A549 (cell line): ENCODE data around the gene ITGA2B. TPM values are rescaled to one million over a fixed set of nuclear protein-coding genes. Genes with fewer than 3 reads are reported as not detected.

Experiments
- ATAC-seq, 2 experiments: fragments of 200-7000 bp in 1 of 2; fragments of >200 bp in 1 of 2; cut with Nextera tagmentation in 1 of 2; cut with Tn5 transposase in 1 of 2; 3 replicates each; pipeline versions ENCODE4 v1.8.0 to v1.9.1; 2018 to 2020; ENCODE audit warnings: mild to moderate bottlenecking in 1 of 2, moderate library complexity in 1 of 2
- CTCF ChIA-PET: fragments of 300-600 bp; sonication (Branson Sonifier 250); formaldehyde crosslinking; extraction: SDS; loops from one replicate; lab custom pipeline; 2021; ENCODE audit warnings: antibody characterized with exemption, inconsistent platforms; lab: Yijun Ruan, JAX
- POLR2A ChIA-PET: fragments of 350-600 bp; formaldehyde crosslinking; extraction: SDS; loops from one replicate; lab custom pipeline; 2021; ENCODE audit warnings: antibody characterized with exemption, inconsistent platforms; lab: Yijun Ruan, JAX
- DNase-seq, 2 experiments: peaks; one replicate each; pipeline versions ENCODE4 v3.0.0 to v3.0.0-alpha.2; 2011 to 2016; ENCODE audit warnings: low read depth in 1 of 2, low spot score in 1 of 2
- FAIRE-seq: peaks from 2 replicates; lab custom pipeline; 2011; peaks lifted over from hg19 to GRCh38; lab: Jason Lieb, UNC
- H3K27ac ChIP-seq, 2 experiments: fragments of >200 bp; sonication (Bioruptor Twin); formaldehyde crosslinking; 3 replicates each; pipeline ENCODE4 v1.5.1; 2016 to 2017
- H3K4me1 ChIP-seq: fragments of >200 bp; sonication (Bioruptor Twin); formaldehyde crosslinking; 3 replicates; pipeline ENCODE4 v1.6.1; 2016
- H3K4me2 ChIP-seq: fragments of >200 bp; sonication (Bioruptor Twin); formaldehyde crosslinking; 3 replicates; pipeline ENCODE4 v1.6.1; 2016
- H3K4me3 ChIP-seq: fragments of >200 bp; sonication (Bioruptor Twin); formaldehyde crosslinking; 3 replicates; pipeline ENCODE4 v1.5.1; 2016
- H3K9me3 ChIP-seq: fragments of >200 bp; sonication (Bioruptor Twin); formaldehyde crosslinking; 3 replicates; pipeline ENCODE4 v1.6.1; 2016
- ATOH8 ChIP-seq: fragments of 250-450 bp; sonication (Bioruptor Pico); IDR thresholded peaks from 2 replicates; pipeline ENCODE4 v1.5.0; 2020; ENCODE audit warnings: low read depth, mild to moderate bottlenecking, moderate library complexity
- CBX2 ChIP-seq: fragments of 200-600 bp; sonication (generic); IDR thresholded peaks from 2 replicates; pipeline ENCODE4 v1.6.1; 2016; ENCODE audit warnings: low read depth, mild to moderate bottlenecking, borderline replicate concordance
- CBX8 ChIP-seq: fragments of 200-600 bp; sonication (generic); IDR thresholded peaks from 2 replicates; pipeline ENCODE4 v1.6.1; 2016
- EP300 ChIP-seq, 2 experiments: fragments of >200 bp; sonication (Bioruptor Twin); formaldehyde crosslinking; IDR thresholded peaks; 2 replicates in 1 of 2; 3 replicates in 1 of 2; pipeline ENCODE4 v1.6.1; 2016 to 2017
- ESRRA ChIP-seq: fragments of 150-350 bp; IDR thresholded peaks from 2 replicates; pipeline ENCODE4 v1.6.1; 2014; ENCODE audit warnings: mild to moderate bottlenecking, low read length, borderline replicate concordance
- HEYL ChIP-seq: fragments of 250-450 bp; sonication (Bioruptor Pico); IDR thresholded peaks from 2 replicates; pipeline ENCODE4 v1.8.0; 2021; ENCODE audit warnings: mild to moderate bottlenecking, moderate library complexity
- HOXB13 ChIP-seq: fragments of 250-450 bp; sonication (Bioruptor Pico); IDR thresholded peaks from 2 replicates; pipeline ENCODE4 v1.5.0; 2020; ENCODE audit warnings: low read depth, mild to moderate bottlenecking, moderate library complexity
- JUNB ChIP-seq: fragments of >200 bp; sonication (Bioruptor Twin); formaldehyde crosslinking; IDR thresholded peaks from 2 replicates; pipeline ENCODE4 v1.6.1; 2016
- NFE2L2 ChIP-seq: fragments of 150-350 bp; conservative IDR thresholded peaks from 2 replicates; pipeline ENCODE4 v1.6.1; 2014; ENCODE audit warnings: low read length
- NPAS2 ChIP-seq: fragments of 250-450 bp; sonication (Bioruptor Pico); IDR thresholded peaks from 2 replicates; pipeline ENCODE4 v1.8.0; 2022; ENCODE audit warnings: mild to moderate bottlenecking, moderate library complexity, borderline replicate concordance
- PHF8 ChIP-seq: fragments of 200-600 bp; sonication (generic); IDR thresholded peaks from 2 replicates; pipeline ENCODE4 v1.6.1; 2016; ENCODE audit warnings: low read depth, mild to moderate bottlenecking, antibody characterized with exemption, moderate library complexity, borderline replicate concordance
- POLR2AphosphoS2 ChIP-seq: conservative IDR thresholded peaks from 2 replicates; pipeline ENCODE4 v1.6.1; 2012; ENCODE audit warnings: low read length, improper control_type of control experiment, inconsistent platforms
- RARB ChIP-seq: fragments of 250-450 bp; sonication (Bioruptor Pico); IDR thresholded peaks from 2 replicates; pipeline ENCODE4 v1.8.0; 2021; ENCODE audit warnings: mild to moderate bottlenecking, moderate library complexity
- RCOR1 ChIP-seq: fragments of 150-350 bp; IDR thresholded peaks from 2 replicates; pipeline ENCODE4 v1.6.1; 2014; ENCODE audit warnings: antibody characterized with exemption, low read length, low read depth
- RNF2 ChIP-seq: fragments of 200-600 bp; sonication (generic); IDR thresholded peaks from 2 replicates; pipeline ENCODE4 v1.6.1; 2016; ENCODE audit warnings: low read depth, mild to moderate bottlenecking, antibody characterized with exemption, moderate library complexity, borderline replicate concordance
- ZC3H11A ChIP-seq: fragments of 450-650 bp; IDR thresholded peaks from 2 replicates; pipeline ENCODE4 v1.6.1; 2014; ENCODE audit warnings: antibody characterized with exemption, mild to moderate bottlenecking
- ZNF302 ChIP-seq: fragments of 250-450 bp; sonication (Bioruptor Pico); IDR thresholded peaks from 2 replicates; pipeline ENCODE4 v1.9.0; 2021; ENCODE audit warnings: inconsistent platforms, mild to moderate bottlenecking, moderate library complexity
- WGBS: methylation state at CpG from one replicate; pipeline ENCODE4 v1.1.6; 2017; ENCODE audit errors: missing lambda C conversion rate; 5-methylcytosine and 5-hydroxymethylcytosine counted together
- polyA plus RNA-seq, 4 experiments: library from polyadenylated mRNA; depleted of rRNA in 3 of 4; stranded (reverse); fragments of >200 nt; fragmentation: RNase III in 1 of 4; extraction: RNeasy Plus Mini Kit Qiagen cat#74134 plus additional on column Dnase treatment in 1 of 4; gene quantifications; 2 replicates in 3 of 4; 3 replicates in 1 of 4; pipeline ENCODE4 v1.2.3, GENCODE V29; 2011 to 2017
- TF ChIP-seq, protein P1 (sequence below): fragments of 150-350 bp; IDR thresholded peaks from 2 replicates; pipeline ENCODE4 v1.6.1; 2014; ENCODE audit warnings: low read depth, mild to moderate bottlenecking, low read length
- TF ChIP-seq, protein P2 (sequence below): IDR thresholded peaks from 2 replicates; pipeline ENCODE4 v1.6.1; 2012
- TF ChIP-seq, protein P3 (sequence below): fragments of >200 bp; sonication (Bioruptor Twin); formaldehyde crosslinking; IDR thresholded peaks from 3 replicates; pipeline ENCODE4 v1.6.1; 2016

Gene ITGA2B
- polyA plus RNA-seq, 2 of the 4 experiments (the other 2 are of a cell fraction), result 1.3 to 4.1 TPM

- WGBS, result 94% methylated on average over 29 of the region's 29 CpGs
- peaks cover 3% of the 10 kb centered on the region; the same call in 1 of the 3 replicates for H3K4me1 ChIP-seq
- ChIA-PET CTCF (interaction anchor here (0.8 to 2.8 kb wide), 9 partner anchors 9 to 139 kb away, joined by 3 to 19 read pairs (median 3); partner anchors contain the start of gene FAM171A2), POLR2A (interaction anchor here (1.3 kb wide), 1 partner anchor 119 kb away, joined by 4 read pairs; the partner anchor contains the start of gene GPATCH8)
- DNase-seq (no peak), ATAC-seq (no peak; a peak in 1 of 6 replicates)
- no peak overlapping the region for H3K4me3 ChIP-seq
- H3K9me3 ChIP-seq, result no peaks in the 10 kb centered on the region
- TF ChIP-seq NPAS2 (no peak), HOXB13 (CRISPR knock-in tag) (no peak), EP300 (IDR thresholded peaks at IDR 0.05) (no peak), NFE2L2 (no peak), POLR2AphosphoS2 (no peak), ESRRA (no peak), ZNF302 (CRISPR knock-in tag) (no peak), RCOR1 (no peak), CBX2 (no peak)
- TF ChIP-seq, protein P1, sequence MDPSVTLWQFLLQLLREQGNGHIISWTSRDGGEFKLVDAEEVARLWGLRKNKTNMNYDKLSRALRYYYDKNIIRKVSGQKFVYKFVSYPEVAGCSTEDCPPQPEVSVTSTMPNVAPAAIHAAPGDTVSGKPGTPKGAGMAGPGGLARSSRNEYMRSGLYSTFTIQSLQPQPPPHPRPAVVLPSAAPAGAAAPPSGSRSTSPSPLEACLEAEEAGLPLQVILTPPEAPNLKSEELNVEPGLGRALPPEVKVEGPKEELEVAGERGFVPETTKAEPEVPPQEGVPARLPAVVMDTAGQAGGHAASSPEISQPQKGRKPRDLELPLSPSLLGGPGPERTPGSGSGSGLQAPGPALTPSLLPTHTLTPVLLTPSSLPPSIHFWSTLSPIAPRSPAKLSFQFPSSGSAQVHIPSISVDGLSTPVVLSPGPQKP, result no peak
- TF ChIP-seq, all 56 proteins: peak for 0
- Histone ChIP-seq H3K27ac (peak overlapping the region in 1 of 2 experiments; percentile 86; a peak in 3 of 6 replicates), H3K4me2 (peak overlapping the region; percentile 87)
- no peak for FAIRE-seq
Observed at GRCh38 chr17:44384281-44384822, 5.1 kb downstream of the ITGA2B start.

- no peak for TF ChIP-seq PHF8
- TF ChIP-seq, protein P2, sequence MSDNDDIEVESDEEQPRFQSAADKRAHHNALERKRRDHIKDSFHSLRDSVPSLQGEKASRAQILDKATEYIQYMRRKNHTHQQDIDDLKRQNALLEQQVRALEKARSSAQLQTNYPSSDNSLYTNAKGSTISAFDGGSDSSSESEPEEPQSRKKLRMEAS, result no peak
- TF ChIP-seq ESRRA, result no peak
- TF ChIP-seq CBX8, result no peak
- no peak for TF ChIP-seq RARB (CRISPR knock-in tag)
- no peak for TF ChIP-seq HOXB13 (CRISPR knock-in tag)
- no peak for TF ChIP-seq NPAS2
- no peak for TF ChIP-seq ATOH8 (CRISPR knock-in tag)
- TF ChIP-seq HEYL (CRISPR knock-in tag), result no peak
- no peak for TF ChIP-seq JUNB
- no peak for TF ChIP-seq RNF2
- TF ChIP-seq, protein P3, sequence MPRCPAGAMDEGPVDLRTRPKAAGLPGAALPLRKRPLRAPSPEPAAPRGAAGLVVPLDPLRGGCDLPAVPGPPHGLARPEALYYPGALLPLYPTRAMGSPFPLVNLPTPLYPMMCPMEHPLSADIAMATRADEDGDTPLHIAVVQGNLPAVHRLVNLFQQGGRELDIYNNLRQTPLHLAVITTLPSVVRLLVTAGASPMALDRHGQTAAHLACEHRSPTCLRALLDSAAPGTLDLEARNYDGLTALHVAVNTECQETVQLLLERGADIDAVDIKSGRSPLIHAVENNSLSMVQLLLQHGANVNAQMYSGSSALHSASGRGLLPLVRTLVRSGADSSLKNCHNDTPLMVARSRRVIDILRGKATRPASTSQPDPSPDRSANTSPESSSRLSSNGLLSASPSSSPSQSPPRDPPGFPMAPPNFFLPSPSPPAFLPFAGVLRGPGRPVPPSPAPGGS, result no peak
- no peak for TF ChIP-seq CBX2
- no peak for TF ChIP-seq RCOR1
- no peak for TF ChIP-seq ZC3H11A
- DNase-seq, result no peak
- 92% methylated on average over 11 of the region's 16 CpGs for WGBS
- FAIRE-seq, result no peak
- ChIA-PET POLR2A (no interaction called here), CTCF (interaction anchor here (0.8 to 2.3 kb wide), 3 partner anchors 20 to 139 kb away, joined by 3 to 11 read pairs (median 6); partner anchors contain the start of gene FAM171A2)
- peaks cover 3% of the 10 kb centered on the region; the same call in 1 of the 3 replicates for H3K4me1 ChIP-seq
- no peak for ATAC-seq
- H3K9me3 ChIP-seq, result no peaks in the 10 kb centered on the region
- no peak overlapping the region for H3K4me2 ChIP-seq
- no peak overlapping the region for H3K27ac ChIP-seq
- no peak overlapping the region for H3K4me3 ChIP-seq
Observed at GRCh38 chr17:44383861-44384260, 5.6 kb downstream of the ITGA2B start.
